SIG-M5 treated with dmso at 0.1 percent for 504 hours (cell line): ENCODE data around the gene CYP1A2.
"Not testable (repeated sequence)": the region's sequence is repeated elsewhere in the genome, so short reads cannot be mapped to it uniquely, and the experiment has no call there.

Experiments
- DNase-seq: peaks from one replicate; lab custom pipeline; 2025; ENCODE audit not compliant: unreplicated experiment; lab: John Stamatoyannopoulos, UW

The CYP1A2 gene

DNA sequence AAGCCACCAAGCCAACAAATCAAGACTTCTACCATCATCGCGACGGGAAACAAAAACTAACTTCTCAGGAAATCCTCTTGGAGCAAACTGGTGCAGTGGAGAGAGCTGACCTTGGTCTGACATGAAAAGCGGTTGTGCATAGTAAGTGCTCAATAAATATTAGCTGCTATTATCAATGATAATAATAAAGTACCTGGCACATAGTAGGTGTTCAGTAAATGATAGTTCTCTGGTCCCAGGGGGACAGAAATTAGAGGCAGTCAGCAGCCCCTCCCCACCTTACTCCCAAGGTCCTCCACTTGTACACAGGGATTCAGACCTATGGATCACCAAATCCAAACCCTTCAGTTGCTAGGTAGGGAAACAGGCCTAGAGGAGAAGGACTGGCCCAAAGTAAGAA is 27.2 kb downstream of the CYP1A2 start:
- DNase-seq, result no peak

DNA sequence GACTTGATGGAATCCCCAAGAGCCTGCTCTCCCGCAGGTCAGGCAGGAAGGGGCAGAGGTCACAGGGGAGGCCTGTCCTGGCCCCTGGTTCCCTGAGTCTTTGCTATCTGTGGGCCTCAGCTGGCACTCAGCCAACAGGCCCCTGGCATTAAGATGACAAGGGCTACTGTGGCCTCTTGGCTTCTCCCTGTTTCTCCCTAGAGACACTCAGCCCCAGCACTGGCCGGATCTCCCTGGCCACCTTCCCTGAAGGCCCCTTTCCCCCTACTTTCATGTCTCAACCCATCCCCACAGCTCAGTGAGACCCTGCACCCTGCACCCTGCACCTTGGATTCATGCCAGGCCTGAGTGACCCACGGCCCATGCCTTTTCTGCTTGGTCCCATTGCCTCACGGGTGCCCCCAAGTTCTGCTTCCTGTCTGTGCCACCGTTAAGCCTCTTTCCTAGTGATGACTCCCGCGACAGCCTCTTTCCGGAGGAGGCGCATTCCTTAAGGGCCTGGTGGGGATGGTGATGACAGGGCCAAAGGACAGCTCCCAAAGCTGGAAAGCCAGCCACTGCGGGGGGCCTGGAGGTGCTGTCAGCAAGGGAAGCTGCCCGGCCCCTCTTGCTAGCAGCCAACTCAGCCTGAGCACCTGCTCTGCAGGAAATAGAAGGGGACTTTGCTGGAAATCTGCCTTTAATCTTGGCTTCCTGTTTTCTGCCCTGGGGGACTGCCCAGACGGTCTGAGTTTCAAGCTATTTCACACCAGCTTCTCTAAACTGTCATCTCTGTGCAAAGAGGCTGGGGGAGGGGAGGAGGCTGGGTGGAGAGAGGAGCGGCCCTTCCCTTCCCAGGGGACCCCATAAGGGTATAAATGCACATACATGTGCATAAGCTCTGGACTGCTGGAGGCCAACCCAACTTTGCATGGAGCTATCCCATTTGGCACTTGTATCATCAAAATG is 28.4 kb downstream of the CYP1A2 start:
- peak; percentile 89 for DNase-seq

DNA sequence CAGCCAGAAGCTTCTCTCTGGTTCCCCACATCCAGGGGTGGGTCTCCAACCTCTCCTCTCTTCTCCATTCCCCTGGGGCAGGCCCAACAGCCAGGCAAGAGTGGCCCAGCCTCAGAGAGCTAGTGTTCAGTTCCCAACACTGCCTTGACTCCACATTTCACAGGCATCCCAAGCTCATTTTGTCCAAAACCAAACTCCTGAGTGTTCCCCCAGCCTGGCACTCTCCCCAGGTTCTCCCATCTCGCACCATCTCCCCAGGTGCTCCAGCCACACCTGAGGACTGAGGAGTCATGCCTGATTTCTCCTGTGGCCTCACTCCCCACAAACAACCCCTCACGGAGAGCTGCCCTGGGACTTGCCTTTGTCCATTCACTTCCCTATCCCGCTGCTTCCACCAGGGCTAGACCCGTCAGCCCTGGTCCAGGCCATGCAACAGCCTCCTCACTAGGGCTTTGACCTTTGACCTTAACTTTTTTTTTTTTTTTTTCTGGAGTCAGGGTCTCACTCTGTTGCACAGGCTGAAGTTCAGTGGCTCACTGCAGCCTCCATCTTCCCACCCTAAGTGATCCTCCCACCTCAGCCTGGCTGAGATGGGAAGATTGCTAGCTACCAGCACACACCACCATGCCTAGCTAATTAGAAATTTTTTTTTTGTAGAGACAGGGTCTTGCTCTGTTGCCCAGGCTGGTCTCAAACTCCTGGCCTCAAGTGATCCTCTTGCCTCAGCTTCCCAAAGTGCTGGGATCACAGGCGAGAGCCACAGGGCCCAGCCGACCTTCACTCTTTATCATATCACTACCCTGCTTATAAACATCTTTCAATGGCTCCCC is 29.3 kb downstream of the CYP1A2 start:
- DNase-seq, result no peak

DNA sequence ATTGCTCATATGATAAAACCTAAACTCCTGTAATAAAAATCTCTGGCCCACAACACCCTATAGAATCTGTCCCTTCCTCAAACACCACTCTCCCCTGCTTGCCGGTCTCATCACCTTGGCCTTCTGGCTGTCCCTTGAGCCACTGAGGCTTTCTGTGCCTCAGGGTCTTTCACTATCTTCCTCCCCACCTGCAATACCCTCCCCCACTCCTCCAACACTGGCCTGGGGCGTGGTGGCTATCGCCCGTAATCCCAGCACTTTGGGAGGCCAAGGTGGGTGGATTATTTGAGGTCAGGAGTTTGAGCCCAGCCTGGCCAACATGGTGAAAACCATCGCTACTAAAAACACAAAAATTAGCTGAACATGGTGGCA is 29.9 kb downstream of the CYP1A2 start:
- no peak for DNase-seq

DNA sequence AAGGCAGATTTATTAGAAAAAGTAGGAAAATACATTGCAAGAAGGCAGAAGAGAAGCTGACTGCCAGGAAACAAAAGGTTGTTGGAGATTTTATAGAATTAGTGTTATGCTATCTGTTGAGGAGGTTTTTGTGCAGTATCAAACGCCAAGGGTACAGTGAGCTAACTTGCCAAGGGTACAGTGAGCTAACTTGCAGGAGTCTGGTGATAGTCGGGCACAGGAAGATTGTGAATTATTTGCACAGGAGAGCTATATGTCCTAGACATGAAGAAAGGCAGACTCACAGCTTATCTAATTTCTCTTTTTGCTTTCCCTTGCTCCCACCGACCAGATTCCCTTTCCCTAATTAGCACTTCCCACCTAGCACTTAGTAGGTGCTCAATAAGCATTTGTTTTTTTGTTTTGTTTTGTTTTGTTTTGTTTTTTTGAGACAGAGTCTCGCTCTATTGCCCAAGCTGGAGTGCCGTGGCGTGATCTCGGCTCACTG is 30.6 kb downstream of the CYP1A2 start:
- no peak for DNase-seq

DNA sequence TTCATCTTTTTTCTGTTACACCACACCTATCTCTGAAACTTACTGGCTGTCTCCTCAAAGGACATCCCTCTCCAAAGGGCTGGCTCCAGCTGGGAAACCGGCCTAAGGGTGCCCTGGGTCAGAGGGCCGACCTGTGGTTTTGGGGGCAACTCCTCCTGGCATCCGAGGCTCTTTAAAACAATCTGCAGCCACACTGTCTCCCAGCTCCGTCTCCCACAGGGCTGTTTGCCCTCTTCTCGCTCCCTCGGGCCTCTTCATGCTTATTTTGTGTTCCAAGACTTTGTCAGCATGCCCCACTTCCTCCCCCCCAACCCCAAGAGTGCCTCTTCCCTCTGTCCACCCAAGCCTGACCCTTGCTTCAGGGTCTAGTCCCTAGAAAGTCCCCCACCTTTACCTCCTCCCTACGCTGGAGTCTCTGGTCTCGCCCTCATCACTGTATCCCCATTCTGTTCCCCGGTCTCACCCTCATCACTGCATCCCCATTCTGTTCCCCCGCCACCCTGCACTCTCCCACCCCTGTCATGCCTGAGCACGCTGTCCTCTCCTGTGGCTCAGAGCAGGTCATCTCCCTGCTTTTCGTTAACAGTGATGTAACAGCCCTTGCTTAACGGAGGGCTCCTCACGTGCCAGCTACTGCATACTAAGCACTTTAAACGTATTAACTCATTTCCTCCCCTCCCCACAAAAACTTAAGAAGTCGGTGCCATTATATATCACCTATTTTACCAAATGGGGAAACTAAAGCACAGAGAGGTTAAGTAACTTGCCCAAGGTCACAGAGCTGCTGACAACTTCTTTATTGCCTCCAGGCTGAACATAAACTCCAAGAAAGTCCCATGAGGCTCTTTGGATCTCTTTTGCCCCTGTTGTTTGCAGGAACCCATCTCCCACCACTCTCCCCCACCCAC is 32.1 kb downstream of the CYP1A2 start:
- peak; percentile 90 for DNase-seq

DNA sequence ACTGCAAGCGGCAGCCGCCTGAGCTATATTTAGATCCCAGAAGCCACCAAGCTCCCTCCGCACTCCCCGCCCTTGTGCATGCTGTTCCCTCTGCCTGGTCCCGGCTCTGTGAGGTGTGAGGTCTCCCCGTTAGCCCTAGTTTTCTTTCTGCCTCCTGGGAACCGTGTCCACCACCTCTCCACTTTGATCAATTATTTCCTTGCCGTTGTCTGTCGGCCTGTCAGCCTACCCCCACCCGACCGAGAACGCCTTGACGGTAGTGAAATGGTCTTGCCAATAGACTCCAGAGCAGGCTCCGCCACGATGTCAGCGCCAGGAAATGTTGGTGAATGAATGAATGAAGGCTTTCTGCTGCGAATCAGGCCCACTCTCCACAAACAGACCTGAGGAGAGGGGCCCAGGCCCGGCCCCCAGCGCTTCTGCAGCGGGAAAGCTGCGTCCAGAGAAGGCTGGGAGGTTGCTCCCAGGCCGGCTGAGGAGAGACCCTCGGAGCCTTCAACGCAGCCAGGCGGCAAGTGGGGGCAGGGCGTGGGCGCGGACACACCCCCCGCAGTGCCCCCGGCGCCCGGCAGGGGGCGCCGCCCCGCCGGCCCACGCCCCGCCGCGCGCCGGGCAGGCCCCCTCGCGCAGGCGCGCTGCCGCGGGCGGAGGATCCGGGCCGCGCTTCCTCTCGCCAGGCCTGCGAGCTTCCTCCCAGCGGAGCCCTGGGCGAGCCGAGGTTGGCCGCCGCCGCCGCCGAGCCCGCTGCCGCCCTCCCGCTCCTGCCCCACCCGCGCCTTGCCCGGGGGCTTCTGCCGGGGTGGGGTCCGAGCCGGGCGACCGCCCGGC is 33.0 kb downstream of the CYP1A2 start, which contains the start of gene CSK:
Gene CSK (plus strand): TSS at position 650 of the 828 bp plus-strand sequence. CDS start 16,218 bp downstream, outside the sequence.
- peak; percentile 59 for DNase-seq

DNA sequence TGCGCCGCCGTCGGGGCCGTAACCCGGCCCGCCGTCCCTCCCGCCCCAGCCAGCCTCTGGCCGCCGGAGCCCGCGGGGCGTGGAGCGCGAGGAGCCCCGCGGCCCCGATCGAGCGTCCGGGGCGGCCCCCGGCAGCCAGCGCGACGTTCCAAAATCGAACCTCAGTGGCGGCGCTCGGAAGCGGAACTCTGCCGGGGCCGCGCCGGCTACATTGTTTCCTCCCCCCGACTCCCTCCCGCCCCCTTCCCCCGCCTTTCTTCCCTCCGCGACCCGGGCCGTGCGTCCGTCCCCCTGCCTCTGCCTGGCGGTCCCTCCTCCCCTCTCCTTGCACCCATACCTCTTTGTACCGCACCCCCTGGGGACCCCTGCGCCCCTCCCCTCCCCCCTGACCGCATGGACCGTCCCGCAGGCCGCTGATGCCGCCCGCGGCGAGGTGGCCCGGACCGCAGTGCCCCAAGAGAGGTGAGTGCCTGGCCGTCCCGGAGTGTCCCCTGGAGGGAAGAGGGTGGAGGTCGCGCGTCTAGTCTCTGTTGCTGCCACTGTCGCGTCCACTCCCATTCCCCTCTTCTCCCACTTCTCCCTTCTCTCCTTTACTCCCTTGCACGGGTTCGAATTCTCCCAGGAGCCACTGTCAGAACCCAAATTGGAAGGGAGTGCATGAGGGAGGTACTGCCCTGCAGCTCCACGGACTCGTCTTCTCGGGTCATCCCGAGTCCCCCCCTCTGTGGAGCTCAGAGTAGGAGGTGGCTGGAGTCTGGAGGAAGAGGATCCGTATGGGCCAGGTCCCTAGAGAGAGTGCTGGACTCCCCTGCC is 33.8 kb downstream of the CYP1A2 start:
- peak; percentile 49 for DNase-seq

DNA sequence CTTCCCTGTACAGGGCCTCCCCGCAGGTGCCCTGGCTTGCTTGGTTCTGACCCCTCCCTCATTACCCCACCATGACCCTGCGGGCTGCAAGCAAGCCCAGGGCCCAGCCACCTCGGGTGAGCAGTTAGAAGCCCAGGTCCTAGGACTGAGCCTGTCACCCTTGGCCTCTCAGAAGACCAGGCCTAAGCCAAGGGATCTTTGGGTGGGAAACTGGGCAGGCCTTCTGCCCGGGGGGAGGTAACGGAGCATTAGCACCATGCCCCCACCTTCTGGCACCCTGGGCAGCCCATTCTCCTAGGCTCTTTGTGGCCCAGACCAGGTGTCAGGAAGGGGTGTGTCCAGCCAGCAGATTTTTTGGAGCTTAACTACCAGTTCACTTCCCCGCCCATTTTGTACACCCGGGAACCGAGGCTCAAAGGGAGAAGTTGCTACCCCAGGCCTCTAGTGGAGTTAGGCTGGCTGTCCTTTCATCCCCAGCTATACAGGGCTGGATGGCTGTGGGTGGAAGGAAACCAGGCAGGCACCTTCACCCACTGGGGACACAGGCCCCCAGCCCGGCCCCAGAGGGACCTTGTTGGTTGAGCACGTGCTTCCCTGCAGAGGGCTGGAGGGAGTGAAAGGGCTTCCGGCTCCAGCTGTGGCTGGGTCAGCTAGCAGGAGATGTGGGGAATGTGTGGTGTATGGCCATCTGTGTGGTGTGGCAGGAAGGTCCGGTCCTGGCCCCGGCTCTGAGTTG is 34.6 kb downstream of the CYP1A2 start:
- peak; percentile 81 for DNase-seq

DNA sequence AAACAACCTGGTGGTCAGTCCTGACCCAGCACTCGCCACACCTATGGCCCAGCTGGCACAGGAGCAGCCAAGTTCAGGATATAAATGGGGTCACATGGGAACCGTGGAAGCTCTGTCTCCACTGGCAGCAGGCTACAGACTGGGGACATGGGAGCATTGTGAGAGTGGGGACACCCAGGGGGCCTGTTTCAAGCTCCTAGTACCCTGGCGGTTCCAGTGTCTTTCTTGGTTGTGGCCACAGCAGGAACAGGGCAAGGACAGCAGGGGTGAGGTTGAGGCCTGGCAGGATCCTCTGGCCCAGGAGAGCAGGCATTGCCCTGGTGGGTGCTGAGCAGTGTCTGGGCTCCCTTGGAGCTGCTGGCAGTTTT is 35.1 kb downstream of the CYP1A2 start:
- no peak for DNase-seq

DNA sequence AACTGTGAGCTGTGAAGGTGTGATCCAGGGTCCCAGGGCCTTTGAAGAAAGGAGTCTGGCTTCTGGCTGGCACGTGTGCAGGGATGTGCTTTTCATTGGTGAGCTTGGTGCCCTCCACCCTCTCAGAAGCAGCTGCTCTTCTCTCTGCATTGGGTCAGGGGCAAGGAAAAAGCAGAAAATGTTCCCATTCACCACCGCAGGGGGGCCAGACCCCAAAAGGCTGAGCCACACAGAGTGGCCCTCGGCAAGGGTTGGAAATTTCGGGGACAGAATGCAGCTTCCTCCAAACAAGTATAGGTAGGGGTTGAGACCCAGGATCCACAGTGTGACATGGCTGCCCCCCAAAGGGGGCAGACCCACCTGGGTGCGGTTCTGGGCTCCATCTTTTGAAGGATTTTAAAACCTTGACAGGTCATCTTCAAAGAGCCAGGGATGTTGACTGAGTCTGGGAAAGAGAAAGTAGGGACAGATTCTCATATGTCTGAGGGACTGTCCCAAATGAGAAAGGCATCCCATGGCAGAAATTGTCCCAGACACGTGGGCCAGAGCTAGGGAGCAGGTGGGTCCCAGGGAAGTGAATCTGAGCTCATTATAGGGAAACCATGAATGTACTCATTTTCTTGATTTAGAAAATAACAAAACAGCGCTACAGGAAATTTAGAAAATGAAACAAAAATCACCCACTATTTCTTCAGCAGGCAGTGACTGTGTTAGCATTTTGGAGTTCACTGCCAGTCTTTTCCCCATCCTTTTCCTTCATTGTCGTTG is 36.0 kb downstream of the CYP1A2 start:
- DNase-seq, result no peak

DNA sequence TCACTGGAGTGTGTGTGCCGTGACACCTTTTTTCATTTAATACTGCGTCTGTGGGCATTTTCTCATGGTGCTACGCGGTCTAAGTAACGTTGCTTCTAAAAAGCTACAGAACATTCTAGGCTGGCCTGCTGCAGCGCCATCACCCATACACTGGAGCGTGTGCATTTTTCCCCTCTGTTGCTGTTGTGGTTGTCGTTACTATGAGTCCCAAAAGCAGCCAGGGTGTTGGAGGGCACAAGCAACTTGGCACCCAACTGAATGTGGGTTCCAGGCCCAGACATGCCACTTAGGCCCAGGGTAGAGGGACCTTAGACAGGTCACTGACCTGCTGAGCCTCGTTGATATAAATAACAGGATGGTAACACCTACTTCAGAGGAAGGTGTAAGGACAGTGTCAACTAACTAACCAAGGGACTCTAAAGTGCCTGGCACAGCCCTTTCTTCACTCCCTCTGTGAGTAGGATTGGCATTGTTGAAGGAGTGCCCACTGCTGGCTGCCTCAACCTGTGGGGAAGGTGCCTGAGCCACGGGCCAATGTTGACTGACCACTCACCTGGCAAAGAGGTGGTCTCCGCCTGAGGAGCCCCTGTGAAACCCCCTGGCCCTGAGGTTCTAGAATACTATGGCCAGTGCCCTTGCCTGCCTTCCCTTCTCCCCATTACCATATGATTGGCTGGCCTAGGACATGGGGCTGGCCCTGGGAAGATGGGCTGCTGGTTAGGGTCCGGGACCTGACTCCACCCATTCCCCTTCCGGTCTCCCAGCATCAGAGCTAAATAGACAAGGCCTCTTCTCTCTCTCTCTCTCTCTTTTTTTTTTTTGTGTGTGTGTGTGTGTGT is 36.8 kb downstream of the CYP1A2 start:
- DNase-seq, result no peak

DNA sequence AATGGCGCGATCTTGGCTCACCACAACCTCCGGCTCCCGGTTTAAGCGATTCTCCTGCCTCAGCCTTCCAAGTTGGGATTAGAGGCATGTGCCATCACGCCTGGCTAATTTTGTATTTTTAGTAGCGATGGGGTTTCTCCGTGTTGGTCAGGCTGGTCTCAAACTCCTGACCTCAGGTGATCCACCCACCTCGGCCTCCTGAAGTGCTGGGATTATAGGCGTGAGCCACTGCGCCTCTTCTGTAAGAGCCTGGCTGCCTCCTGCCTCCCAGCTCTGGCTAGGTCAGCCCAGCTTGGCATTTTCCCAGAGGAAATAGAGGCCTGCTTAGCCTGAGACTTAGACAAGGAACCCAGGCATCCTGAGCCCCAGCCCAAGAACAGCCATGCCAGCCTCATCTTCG is 37.4 kb downstream of the CYP1A2 start:
- DNase-seq, result not testable (repeated sequence)

DNA sequence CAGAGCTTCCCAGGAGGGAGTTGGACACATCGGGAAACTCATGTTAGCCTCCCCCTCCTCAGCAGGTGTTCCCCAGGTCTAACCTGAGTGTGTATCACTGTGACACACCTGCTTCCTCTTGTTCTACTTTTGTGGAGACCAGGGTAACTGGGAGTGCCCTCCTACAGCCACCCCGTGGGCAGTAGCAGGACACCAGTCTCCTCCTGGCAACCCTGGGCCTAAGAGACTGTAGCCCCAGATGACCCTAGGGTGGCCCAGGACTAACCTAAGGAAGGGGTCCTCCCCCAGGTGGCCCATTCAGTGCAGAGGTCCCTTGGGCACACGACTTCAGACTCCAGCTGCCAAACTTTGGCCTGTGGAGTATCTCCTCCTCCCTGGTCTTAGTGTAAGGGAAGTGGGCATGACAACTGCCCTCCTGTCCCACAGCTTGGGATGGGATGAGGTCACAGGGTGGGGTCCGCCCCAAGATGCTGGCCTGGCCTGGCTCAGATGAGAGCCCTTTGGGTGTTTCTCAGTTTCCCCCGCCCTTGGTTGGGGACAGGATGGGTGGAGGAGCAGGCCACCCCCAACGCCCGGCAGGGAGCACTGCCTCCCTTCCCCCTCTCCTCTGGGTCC is 38.0 kb downstream of the CYP1A2 start:
- no peak for DNase-seq

DNA sequence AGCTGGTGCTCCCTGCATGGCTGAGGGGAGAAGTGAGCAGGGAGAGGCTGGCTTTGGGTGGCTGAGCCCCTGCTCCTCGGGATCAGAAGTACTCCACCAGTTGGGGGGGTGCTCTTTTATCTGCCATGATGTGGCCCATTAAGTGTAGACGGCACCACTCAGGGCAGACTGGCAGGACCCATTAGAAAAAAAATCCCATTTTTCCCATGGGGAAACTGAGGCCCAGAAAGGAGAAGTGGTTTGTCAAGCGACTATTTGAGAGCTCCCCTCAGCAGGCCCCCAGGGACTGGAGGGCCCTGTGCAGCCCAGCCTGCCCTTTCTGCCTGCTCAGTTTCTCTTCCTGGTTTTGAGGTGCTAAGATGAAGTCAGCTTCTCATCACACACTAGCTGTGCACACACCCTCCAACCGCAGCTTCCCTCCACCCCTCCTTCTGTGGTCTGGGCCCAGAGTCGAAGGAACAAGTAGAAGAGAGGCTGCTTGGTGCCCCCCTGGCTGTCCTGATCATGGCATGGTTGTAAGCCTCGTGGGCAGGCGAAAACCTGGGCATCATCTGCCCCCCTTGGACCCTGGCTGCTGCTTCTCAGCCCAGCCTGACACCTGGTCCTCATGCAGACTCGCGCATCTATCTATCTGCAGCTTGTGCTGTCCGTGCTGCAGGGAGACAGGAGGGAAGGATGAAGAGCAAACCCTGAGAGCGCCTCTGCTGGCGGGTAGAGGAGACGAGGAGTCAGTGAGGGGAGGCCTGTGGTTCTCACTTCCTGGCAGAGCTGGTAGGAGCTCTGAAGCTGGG is 38.8 kb downstream of the CYP1A2 start:
- DNase-seq, result peak; percentile 97
